ENCODE measurements around the gene MYCBPAP.

Gene MYCBPAP

DNA sequence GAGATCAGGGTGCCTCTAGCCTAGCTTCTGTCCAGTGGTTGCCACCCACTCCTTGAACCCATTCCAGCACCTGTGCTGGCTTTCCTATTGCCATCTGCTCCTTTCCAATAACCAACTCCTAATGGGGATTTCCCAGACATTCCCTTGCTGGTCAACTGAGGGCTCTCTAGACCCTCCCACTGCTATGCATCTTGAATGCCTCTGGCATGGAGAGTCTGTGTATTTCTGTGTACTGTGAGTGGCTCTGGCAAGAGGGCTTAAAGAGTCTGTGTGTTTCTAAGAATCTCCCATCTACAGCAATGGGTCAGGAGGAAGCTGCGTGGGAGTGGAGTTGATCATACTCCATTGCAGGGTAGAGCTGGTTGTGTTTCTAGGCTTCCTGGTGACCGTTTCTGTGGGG is 13.3 kb downstream of the MYCBPAP start:
- no peak overlapping the region for H2AFZ ChIP-seq (ENCODE audit: low read depth, low read length)
- H3K79me2 ChIP-seq (ENCODE audit: low read length): no peaks in the 10 kb centered on the region
- TF ChIP-seq, protein P1, sequence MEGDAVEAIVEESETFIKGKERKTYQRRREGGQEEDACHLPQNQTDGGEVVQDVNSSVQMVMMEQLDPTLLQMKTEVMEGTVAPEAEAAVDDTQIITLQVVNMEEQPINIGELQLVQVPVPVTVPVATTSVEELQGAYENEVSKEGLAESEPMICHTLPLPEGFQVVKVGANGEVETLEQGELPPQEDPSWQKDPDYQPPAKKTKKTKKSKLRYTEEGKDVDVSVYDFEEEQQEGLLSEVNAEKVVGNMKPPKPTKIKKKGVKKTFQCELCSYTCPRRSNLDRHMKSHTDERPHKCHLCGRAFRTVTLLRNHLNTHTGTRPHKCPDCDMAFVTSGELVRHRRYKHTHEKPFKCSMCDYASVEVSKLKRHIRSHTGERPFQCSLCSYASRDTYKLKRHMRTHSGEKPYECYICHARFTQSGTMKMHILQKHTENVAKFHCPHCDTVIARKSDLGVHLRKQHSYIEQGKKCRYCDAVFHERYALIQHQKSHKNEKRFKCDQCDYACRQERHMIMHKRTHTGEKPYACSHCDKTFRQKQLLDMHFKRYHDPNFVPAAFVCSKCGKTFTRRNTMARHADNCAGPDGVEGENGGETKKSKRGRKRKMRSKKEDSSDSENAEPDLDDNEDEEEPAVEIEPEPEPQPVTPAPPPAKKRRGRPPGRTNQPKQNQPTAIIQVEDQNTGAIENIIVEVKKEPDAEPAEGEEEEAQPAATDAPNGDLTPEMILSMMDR (IDR thresholded peaks at IDR 0.05; ENCODE audit: low read depth, low read length): no peak
- TF ChIP-seq EZH2phosphoT487 (IDR thresholded peaks at IDR 0.05; ENCODE audit: low read depth): no peak
- no peak overlapping the region for H3K4me3 ChIP-seq (ENCODE audit: low read length)
- no peaks in the 10 kb centered on the region for H3K4me1 ChIP-seq (ENCODE audit: low read length)
- H3K4me2 ChIP-seq (ENCODE audit: low read length): no peak overlapping the region
- no peak overlapping the region for H3K9ac ChIP-seq (ENCODE audit: low read length)
- H4K20me1 ChIP-seq (ENCODE audit: insufficient read depth, low read length): no peaks in the 10 kb centered on the region
- no peaks in the 10 kb centered on the region for H3K27me3 ChIP-seq (ENCODE audit: low read depth, low read length)
- no peaks in the 10 kb centered on the region for H3K36me3 ChIP-seq (replicated peaks; ENCODE audit: low read depth, low read length)
- H3K27ac ChIP-seq (ENCODE audit: low read length): no peak overlapping the region
- H3K9me3 ChIP-seq (ENCODE audit: insufficient read depth, low read length): no peaks in the 10 kb centered on the region

DNA sequence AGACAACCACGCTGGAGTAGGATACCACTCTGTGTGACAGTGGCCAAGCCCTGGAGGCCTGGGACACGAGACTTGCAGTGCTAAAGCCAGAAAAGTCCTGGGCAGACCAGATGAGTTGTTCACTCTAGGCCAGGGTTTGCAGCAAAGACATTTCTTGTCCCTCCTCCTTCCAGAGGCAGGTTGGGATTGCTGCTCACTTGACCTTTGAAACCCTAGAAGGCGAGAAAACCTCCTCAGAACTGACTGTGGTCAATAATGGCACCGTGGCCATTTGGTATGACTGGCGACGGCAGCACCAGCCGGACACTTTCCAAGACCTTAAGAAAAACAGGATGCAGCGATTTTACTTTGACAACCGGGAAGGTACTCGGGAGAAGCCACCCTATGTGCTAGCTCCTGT is 14.5 kb downstream of the MYCBPAP start:
- no peak overlapping the region for H3K4me3 ChIP-seq (ENCODE audit: low read length)
- H4K20me1 ChIP-seq (ENCODE audit: insufficient read depth, low read length): no peaks in the 10 kb centered on the region
- H3K4me1 ChIP-seq (ENCODE audit: low read length): no peaks in the 10 kb centered on the region
- TF ChIP-seq, protein P1 (IDR thresholded peaks at IDR 0.05; ENCODE audit: low read depth, low read length): no peak
- no peak for TF ChIP-seq EZH2phosphoT487 (IDR thresholded peaks at IDR 0.05; ENCODE audit: low read depth)
- no peaks in the 10 kb centered on the region for H3K9me3 ChIP-seq (ENCODE audit: insufficient read depth, low read length)
- no peak overlapping the region for H3K27ac ChIP-seq (ENCODE audit: low read length)
- no peak overlapping the region for H2AFZ ChIP-seq (ENCODE audit: low read depth, low read length)
- no peaks in the 10 kb centered on the region for H3K27me3 ChIP-seq (ENCODE audit: low read depth, low read length)
- H3K79me2 ChIP-seq (ENCODE audit: low read length): no peaks in the 10 kb centered on the region
- no peaks in the 10 kb centered on the region for H3K36me3 ChIP-seq (replicated peaks; ENCODE audit: low read depth, low read length)
- no peak overlapping the region for H3K9ac ChIP-seq (ENCODE audit: low read length)
- H3K4me2 ChIP-seq (ENCODE audit: low read length): no peak overlapping the region

DNA sequence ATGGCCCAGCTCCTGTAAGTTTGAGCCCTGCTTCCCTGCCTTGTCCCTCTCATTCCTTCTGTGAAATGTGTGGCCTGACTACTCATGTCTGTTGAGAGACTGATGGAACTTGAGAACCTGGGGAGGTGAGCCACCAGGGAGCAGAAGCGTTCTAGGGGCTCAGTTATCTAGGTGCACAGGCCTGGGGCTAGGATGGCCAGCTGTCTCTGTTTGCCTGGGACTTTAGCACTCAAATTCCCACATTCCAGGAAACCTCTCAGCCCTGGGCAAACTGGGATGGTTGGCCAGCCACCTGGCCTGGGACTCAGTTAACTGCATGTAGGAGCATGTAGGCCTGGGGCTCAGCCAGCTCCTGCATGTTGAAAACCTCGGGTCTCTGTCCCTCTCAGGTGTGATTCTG is 15.0 kb downstream of the MYCBPAP start:
- no peak overlapping the region for H3K4me2 ChIP-seq (ENCODE audit: low read length)
- no peaks in the 10 kb centered on the region for H4K20me1 ChIP-seq (ENCODE audit: insufficient read depth, low read length)
- no peak for TF ChIP-seq EZH2phosphoT487 (IDR thresholded peaks at IDR 0.05; ENCODE audit: low read depth)
- TF ChIP-seq, protein P1 (IDR thresholded peaks at IDR 0.05; ENCODE audit: low read depth, low read length): no peak
- no peaks in the 10 kb centered on the region for H3K36me3 ChIP-seq (replicated peaks; ENCODE audit: low read depth, low read length)
- no peak overlapping the region for H3K9ac ChIP-seq (ENCODE audit: low read length)
- no peak overlapping the region for H2AFZ ChIP-seq (ENCODE audit: low read depth, low read length)
- H3K4me1 ChIP-seq (ENCODE audit: low read length): no peaks in the 10 kb centered on the region
- no peak overlapping the region for H3K27ac ChIP-seq (ENCODE audit: low read length)
- no peaks in the 10 kb centered on the region for H3K27me3 ChIP-seq (ENCODE audit: low read depth, low read length)
- H3K4me3 ChIP-seq (ENCODE audit: low read length): no peak overlapping the region
- H3K9me3 ChIP-seq (ENCODE audit: insufficient read depth, low read length): no peaks in the 10 kb centered on the region
- no peaks in the 10 kb centered on the region for H3K79me2 ChIP-seq (ENCODE audit: low read length)

DNA sequence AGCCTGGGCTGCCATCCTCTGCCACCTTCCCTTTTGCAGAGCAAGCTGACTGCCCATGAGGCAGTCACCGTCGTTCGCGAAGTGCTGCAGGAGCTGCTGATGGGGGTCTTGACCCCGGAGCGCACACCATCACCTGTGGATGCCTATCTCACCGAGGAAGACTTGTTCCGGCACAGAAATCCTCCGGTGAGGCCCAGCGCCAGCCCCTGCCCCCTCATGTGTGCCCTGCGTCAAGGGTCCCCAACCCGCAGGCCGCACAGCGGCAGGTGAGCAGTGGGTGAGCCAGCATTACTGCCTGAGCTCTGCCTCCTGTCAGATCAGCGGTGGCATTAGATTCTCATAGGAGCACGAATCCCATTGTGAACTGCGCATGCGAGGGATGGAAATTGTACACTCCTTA is 16.6 kb downstream of the MYCBPAP start:
- Histone ChIP-seq H3K36me3 (replicated peaks; ENCODE audit: low read depth, low read length) (no peaks in the 10 kb centered on the region), H3K9ac (ENCODE audit: low read length) (no peak overlapping the region)
- TF ChIP-seq, protein P1 (IDR thresholded peaks at IDR 0.05; ENCODE audit: low read depth, low read length): no peak
- no peak for TF ChIP-seq EZH2phosphoT487 (IDR thresholded peaks at IDR 0.05; ENCODE audit: low read depth)

More for the DNA sequence above, 16.6 kb downstream of the MYCBPAP start:
- no peaks in the 10 kb centered on the region for H3K4me1 ChIP-seq (ENCODE audit: low read length)
- H3K79me2 ChIP-seq (ENCODE audit: low read length): no peaks in the 10 kb centered on the region
- H3K9me3 ChIP-seq (ENCODE audit: insufficient read depth, low read length): no peaks in the 10 kb centered on the region
- no peak overlapping the region for H2AFZ ChIP-seq (ENCODE audit: low read depth, low read length)
- H3K4me3 ChIP-seq (ENCODE audit: low read length): no peak overlapping the region
- no peaks in the 10 kb centered on the region for H3K27me3 ChIP-seq (ENCODE audit: low read depth, low read length)
- H4K20me1 ChIP-seq (ENCODE audit: insufficient read depth, low read length): no peaks in the 10 kb centered on the region
- H3K4me2 ChIP-seq (ENCODE audit: low read length): no peak overlapping the region
- H3K27ac ChIP-seq (ENCODE audit: low read length): no peak overlapping the region
